Body of pancreas (tissue), 4 donors: ENCODE results near the gene C16orf95.

Experiments used
- CTCF ChIP-seq, 7 experiments: fragments of 450-650 bp in 4 of 7; fragments of 200-600 bp in 3 of 7; sonication (generic) in 3 of 7; IDR thresholded peaks; one replicate each; pipeline ENCODE4 v1.5.1; 2016 to 2019; ENCODE audit warnings: antibody characterized with exemption in 7 of 7
- POLR2A ChIP-seq, 3 donors: fragments of 450-650 bp; IDR thresholded peaks; one replicate each; pipeline ENCODE4 v1.6.1; 2016; ENCODE audit warnings: antibody characterized with exemption in 3 of 3, mild to moderate bottlenecking in 2 of 3

GRCh38 chr16:87266846-87267245 lies 50.3 kb downstream of the C16orf95 start:
- TF ChIP-seq CTCF (IDR thresholded peaks at IDR 0.05) (no peak), POLR2A (IDR thresholded peaks at IDR 0.05) (no peak)
